IMR-90 (cell line): ENCODE measurements around the gene SLC39A8. TPM values are rescaled to one million over a fixed set of nuclear protein-coding genes. Genes with fewer than 3 reads are reported as not detected.

Experiments used
- ATAC-seq: fragments of 200-7000 bp; cut with Tn5 transposase; 2 replicates; pipeline ENCODE4 v1.9.1; 2020; ENCODE audit warnings: low read depth, mild to moderate bottlenecking, moderate library complexity
- BruUV-seq: library from RNA; stranded (reverse); fragments of 400-500 nt; replicated peaks from 2 replicates; lab custom pipeline; 2021; lab: Mats Ljungman, UMichigan
- CTCF ChIA-PET: fragments of 300-600 bp; formaldehyde crosslinking; extraction: SDS; loops from one replicate; lab custom pipeline; 2021; ENCODE audit warnings: antibody characterized with exemption; lab: Yijun Ruan, JAX
- POLR2A ChIA-PET: fragments of 300-600 bp; sonication (Branson Sonifier 250); formaldehyde crosslinking; loops from one replicate; lab custom pipeline; 2022; ENCODE audit warnings: antibody characterized with exemption; ENCODE audit not compliant: unreplicated experiment; lab: Charles Lee
- DNase-seq: peaks from one replicate; pipeline ENCODE4 v3.0.0; 2013
- H2AFZ ChIP-seq: replicated peaks from 2 replicates; pipeline ENCODE3; 2013; ENCODE audit warnings: low read length, mild to moderate bottlenecking; ENCODE audit not compliant: poor library complexity
- H2AK5ac ChIP-seq: 2 replicates; pipeline ENCODE4 v1.6.1; 2013; ENCODE audit warnings: low read depth, low read length, inconsistent platforms
- H2AK9ac ChIP-seq: replicated peaks from 2 replicates; pipeline ENCODE3; 2013; ENCODE audit warnings: mild to moderate bottlenecking, low read depth, low read length, moderate library complexity; ENCODE audit not compliant: poor library complexity
- H2BK120ac ChIP-seq: 2 replicates; pipeline ENCODE4 v1.6.1; 2013; ENCODE audit warnings: low read depth, low read length, inconsistent platforms
- H2BK15ac ChIP-seq: 3 replicates; pipeline ENCODE4 v1.6.1; 2013; ENCODE audit warnings: low read depth, low read length, inconsistent platforms
- H2BK20ac ChIP-seq: 2 replicates; pipeline ENCODE4 v1.6.1; 2013; ENCODE audit warnings: low read depth, mild to moderate bottlenecking, inconsistent platforms, low read length, moderate library complexity
- H2BK5ac ChIP-seq: 2 replicates; pipeline ENCODE4 v1.6.1; 2013; ENCODE audit warnings: mild to moderate bottlenecking, low read depth, low read length, inconsistent platforms; ENCODE audit not compliant: poor library complexity, severe bottlenecking
- H3K14ac ChIP-seq: replicated peaks from 2 replicates; pipeline ENCODE4 v1.6.1; 2013; ENCODE audit warnings: low read depth, low read length, inconsistent platforms
- H3K18ac ChIP-seq: 2 replicates; pipeline ENCODE4 v1.6.1; 2013; ENCODE audit warnings: low read depth, low read length, control low read depth
- H3K23ac ChIP-seq: 2 replicates; pipeline ENCODE4 v1.6.1; 2013; ENCODE audit warnings: low read depth, low read length, inconsistent platforms
- H3K27ac ChIP-seq: 2 replicates; pipeline ENCODE4 v1.5.1; 2013; ENCODE audit warnings: mild to moderate bottlenecking, control low read depth, low read length; ENCODE audit not compliant: insufficient read depth
- H3K27me3 ChIP-seq: 2 replicates; pipeline ENCODE4 v1.6.1; 2013; ENCODE audit warnings: low read length; ENCODE audit not compliant: control insufficient read depth, insufficient read depth
- H3K36me3 ChIP-seq: 2 replicates; pipeline ENCODE4 v1.6.1; 2013; ENCODE audit warnings: low read length, mixed read lengths; ENCODE audit not compliant: control insufficient read depth, insufficient read depth
- H3K4ac ChIP-seq: 2 replicates; pipeline ENCODE4 v1.6.1; 2013; ENCODE audit warnings: low read depth, low read length, inconsistent platforms
- H3K4me1 ChIP-seq: 2 replicates; pipeline ENCODE4 v1.6.1; 2013; ENCODE audit warnings: low read length, mixed read lengths; ENCODE audit not compliant: control insufficient read depth, insufficient read depth
- H3K4me2 ChIP-seq: 2 replicates; pipeline ENCODE4 v1.6.1; 2013; ENCODE audit warnings: low read depth, mild to moderate bottlenecking, control low read depth, low read length, moderate library complexity
- H3K4me3 ChIP-seq: 2 replicates; pipeline ENCODE4 v1.5.1; 2013; ENCODE audit warnings: low read depth, mild to moderate bottlenecking, control low read depth, low read length, moderate library complexity; ENCODE audit not compliant: insufficient read depth
- H3K56ac ChIP-seq: 2 replicates; pipeline ENCODE4 v1.6.1; 2013; ENCODE audit warnings: low read length, inconsistent platforms; ENCODE audit not compliant: insufficient read depth; ENCODE audit errors: extremely low read depth
- H3K79me1 ChIP-seq, 2 experiments: 2 replicates each; pipeline ENCODE4 v1.6.1; 2013; ENCODE audit warnings: low read length in 2 of 2, inconsistent platforms in 1 of 2, low read depth in 1 of 2
- H3K9ac ChIP-seq: 2 replicates; pipeline ENCODE4 v1.6.1; 2013; ENCODE audit warnings: low read depth, low read length, control low read depth
- H3K9me1 ChIP-seq: 2 replicates; pipeline ENCODE4 v1.6.1; 2013; ENCODE audit warnings: low read length, inconsistent platforms; ENCODE audit not compliant: insufficient read depth
- H3K9me3 ChIP-seq: 2 replicates; pipeline ENCODE4 v1.6.1; 2013; ENCODE audit warnings: low read length; ENCODE audit not compliant: control insufficient read depth, insufficient read depth
- H4K20me1 ChIP-seq: 2 replicates; pipeline ENCODE4 v1.6.1; 2013; ENCODE audit warnings: low read length, inconsistent platforms; ENCODE audit not compliant: insufficient read depth
- H4K5ac ChIP-seq: 2 replicates; pipeline ENCODE4 v1.6.1; 2013; ENCODE audit warnings: mild to moderate bottlenecking, low read depth, low read length, control low read depth
- H4K8ac ChIP-seq, 2 experiments: 2 replicates each; pipeline ENCODE4 v1.6.1; 2013; ENCODE audit warnings: low read depth in 2 of 2, low read length in 2 of 2, control low read depth in 1 of 2, inconsistent platforms in 1 of 2
- H4K91ac ChIP-seq: 2 replicates; pipeline ENCODE4 v1.6.1; 2013; ENCODE audit warnings: low read depth, low read length, inconsistent platforms; ENCODE audit not compliant: insufficient read depth
- BHLHE40 ChIP-seq: fragments of 150-350 bp; IDR thresholded peaks from 2 replicates; pipeline ENCODE4 v1.6.1; 2016; ENCODE audit warnings: mild to moderate bottlenecking, low read depth, low read length
- CEBPB ChIP-seq: IDR thresholded peaks from 2 replicates; pipeline ENCODE4 v1.6.1; 2012; ENCODE audit warnings: low read depth, low read length, improper control_type of control experiment
- CHD1 ChIP-seq: IDR thresholded peaks from 2 replicates; pipeline ENCODE4 v1.6.1; 2012; ENCODE audit warnings: low read depth, low read length, improper control_type of control experiment
- FOS ChIP-seq: fragments of 150-350 bp; IDR thresholded peaks from 2 replicates; pipeline ENCODE4 v1.6.1; 2016; ENCODE audit warnings: low read depth, low read length
- MAFK ChIP-seq: IDR thresholded peaks from 2 replicates; pipeline ENCODE4 v1.6.1; 2012; ENCODE audit warnings: low read depth, low read length, improper control_type of control experiment
- MAZ ChIP-seq: IDR thresholded peaks from 2 replicates; pipeline ENCODE4 v1.6.1; 2012; ENCODE audit warnings: low read depth, mild to moderate bottlenecking, low read length, improper control_type of control experiment, moderate library complexity, borderline replicate concordance
- MXI1 ChIP-seq: IDR thresholded peaks from 2 replicates; pipeline ENCODE4 v1.6.1; 2012; ENCODE audit warnings: low read depth, mild to moderate bottlenecking, low read length, moderate library complexity, borderline replicate concordance
- NFE2L2 ChIP-seq: fragments of 150-350 bp; IDR thresholded peaks from 2 replicates; pipeline ENCODE4 v1.6.1; 2016; ENCODE audit warnings: low read depth, mild to moderate bottlenecking, low read length
- POLR2A ChIP-seq: IDR thresholded peaks from 2 replicates; pipeline ENCODE4 v1.6.1; 2012; ENCODE audit warnings: mild to moderate bottlenecking, low read depth, low read length
- RAD21 ChIP-seq: IDR thresholded peaks from 2 replicates; pipeline ENCODE4 v1.6.1; 2012; ENCODE audit warnings: low read length, improper control_type of control experiment
- RCOR1 ChIP-seq: IDR thresholded peaks from 2 replicates; pipeline ENCODE4 v1.6.1; 2012; ENCODE audit warnings: mild to moderate bottlenecking, low read length, improper control_type of control experiment; ENCODE audit not compliant: insufficient replicate concordance
- RFX5 ChIP-seq: IDR thresholded peaks from 2 replicates; pipeline ENCODE4 v1.8.0; 2012; ENCODE audit warnings: low read depth, mild to moderate bottlenecking, low read length, moderate library complexity
- SMC3 ChIP-seq: fragments of 150-350 bp; IDR thresholded peaks from 2 replicates; pipeline ENCODE4 v1.6.1; 2016; ENCODE audit warnings: low read depth, mild to moderate bottlenecking, antibody characterized with exemption, low read length, moderate library complexity
- WGBS, 2 experiments: methylation state at CpG; one replicate each; pipeline versions ENCODE4 v1.1.5 to v1.1.7; 2013; ENCODE audit warnings: missing lambda C conversion rate in 2 of 2; ENCODE audit not compliant: insufficient read length in 1 of 2; ENCODE audit errors: extremely low coverage in 2 of 2; 5-methylcytosine and 5-hydroxymethylcytosine counted together
- dilution Hi-C: fragments of 300-500 bp; cut with HindIII; formaldehyde crosslinking; loops from one replicate; pipeline ENCODE4 v1.14.3; 2018; ENCODE audit warnings: low sequenced_read_pairs; ENCODE audit not compliant: unreplicated experiment
- in situ Hi-C: fragments of 300-500 bp; cut with MboI; formaldehyde crosslinking; loops from 3 replicates; pipeline ENCODE4 v1.14.3; 2019; ENCODE audit warnings: low sequenced_read_pairs, inconsistent platforms, mixed read lengths
- intact Hi-C: fragments of 100-400 bp; cut with micrococcal nuclease; formaldehyde crosslinking; loops from 2 replicates; pipeline ENCODE4 v1.10.0; 2022
- polyA plus RNA-seq, 3 experiments: library from polyadenylated mRNA; depleted of rRNA; stranded (reverse); fragments of >200 nt; gene quantifications; 2 replicates each; pipeline ENCODE4 v1.2.3, GENCODE V29; 2012; ENCODE audit warnings: low replicate concordance in 1 of 3
- total RNA-seq: library from RNA; depleted of rRNA; stranded (reverse); fragments of >200 nt; gene quantifications from 2 replicates; pipeline ENCODE4 v1.2.3, GENCODE V29; 2012
- TF ChIP-seq, protein P1 (sequence below): fragments of 150-350 bp; IDR thresholded peaks from 2 replicates; pipeline ENCODE4 v1.6.1; 2017; ENCODE audit warnings: mild to moderate bottlenecking, antibody characterized with exemption, low read length, low read depth
- TF ChIP-seq, protein P2 (sequence below): conservative IDR thresholded peaks from 2 replicates; pipeline ENCODE4 v1.5.1; 2012; ENCODE audit warnings: mild to moderate bottlenecking, low read depth, low read length, improper control_type of control experiment
- TF ChIP-seq, protein P3 (sequence below): fragments of 150-350 bp; IDR thresholded peaks from 2 replicates; pipeline ENCODE4 v1.6.1; 2016; ENCODE audit warnings: low read depth, mild to moderate bottlenecking, low read length, moderate library complexity, borderline replicate concordance

SLC39A8 gene
- total and polyA plus RNA-seq, 2 of the 4 experiments (the other 2 are of a cell fraction) = 0.05 to 0.18 TPM

DNA sequence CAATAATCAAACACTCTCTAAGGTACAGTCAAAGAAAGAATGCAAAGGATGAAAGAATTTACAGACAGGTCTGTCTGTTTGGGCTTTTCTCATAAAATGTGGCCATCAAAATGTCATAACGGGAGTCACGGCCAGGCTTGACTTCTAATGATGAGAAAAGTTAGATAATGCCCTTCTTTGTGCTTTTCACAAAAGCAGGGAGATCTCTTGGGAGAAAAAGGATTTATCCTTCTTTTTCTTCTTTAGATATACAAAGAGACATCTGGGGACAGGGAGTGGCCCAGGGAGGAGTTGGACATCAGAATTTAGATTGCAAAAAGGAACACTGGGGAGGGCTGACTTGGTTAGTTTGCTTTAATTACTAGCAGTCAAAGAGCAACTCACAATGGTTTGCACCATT lies 93.1 kb downstream of the SLC39A8 start:
- Histone ChIP-seq H3K27ac (no peak overlapping the region), H2AFZ (no peak overlapping the region), H2BK5ac (no peak overlapping the region), H2AK9ac (no peak overlapping the region), H4K91ac (no peak overlapping the region), H3K14ac (no peak overlapping the region), H3K27me3 (no peaks in the 10 kb centered on the region), H2BK15ac (no peak overlapping the region), H4K8ac (no peak overlapping the region), H3K9me1 (no peaks in the 10 kb centered on the region), H2BK20ac (no peak overlapping the region), H3K9ac (no peak overlapping the region), H3K23ac (no peak overlapping the region), H2BK120ac (no peak overlapping the region), H3K18ac (no peak overlapping the region), H3K4me3 (no peak overlapping the region), H4K20me1 (no peaks in the 10 kb centered on the region), H3K4me2 (no peak overlapping the region), H3K79me1 (no peaks in the 10 kb centered on the region), H3K36me3 (no peaks in the 10 kb centered on the region), H2AK5ac (no peak overlapping the region), H3K4ac (no peak overlapping the region), H4K5ac (no peak overlapping the region), H3K56ac (no peak overlapping the region), H3K4me1 (no peaks in the 10 kb centered on the region), H3K9me3 (no peaks in the 10 kb centered on the region)
- DNase-seq (no peak), ATAC-seq (no peak)
- in situ Hi-C loops (no loop called here), intact Hi-C loops (no loop called here), dilution Hi-C loops (no loop called here)
- no CpG with 5 or more reads among the region's 2 CpGs for WGBS, 2 experiments
- ChIA-PET CTCF (no interaction called here), POLR2A (no interaction called here)
- TF ChIP-seq RFX5 = no peak
- no peak for TF ChIP-seq MXI1
- TF ChIP-seq, protein P1, sequence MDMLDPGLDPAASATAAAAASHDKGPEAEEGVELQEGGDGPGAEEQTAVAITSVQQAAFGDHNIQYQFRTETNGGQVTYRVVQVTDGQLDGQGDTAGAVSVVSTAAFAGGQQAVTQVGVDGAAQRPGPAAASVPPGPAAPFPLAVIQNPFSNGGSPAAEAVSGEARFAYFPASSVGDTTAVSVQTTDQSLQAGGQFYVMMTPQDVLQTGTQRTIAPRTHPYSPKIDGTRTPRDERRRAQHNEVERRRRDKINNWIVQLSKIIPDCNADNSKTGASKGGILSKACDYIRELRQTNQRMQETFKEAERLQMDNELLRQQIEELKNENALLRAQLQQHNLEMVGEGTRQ = no peak
- TF ChIP-seq MAFK = no peak
- no peak for TF ChIP-seq RCOR1
- TF ChIP-seq POLR2A = no peak
- TF ChIP-seq, protein P2, sequence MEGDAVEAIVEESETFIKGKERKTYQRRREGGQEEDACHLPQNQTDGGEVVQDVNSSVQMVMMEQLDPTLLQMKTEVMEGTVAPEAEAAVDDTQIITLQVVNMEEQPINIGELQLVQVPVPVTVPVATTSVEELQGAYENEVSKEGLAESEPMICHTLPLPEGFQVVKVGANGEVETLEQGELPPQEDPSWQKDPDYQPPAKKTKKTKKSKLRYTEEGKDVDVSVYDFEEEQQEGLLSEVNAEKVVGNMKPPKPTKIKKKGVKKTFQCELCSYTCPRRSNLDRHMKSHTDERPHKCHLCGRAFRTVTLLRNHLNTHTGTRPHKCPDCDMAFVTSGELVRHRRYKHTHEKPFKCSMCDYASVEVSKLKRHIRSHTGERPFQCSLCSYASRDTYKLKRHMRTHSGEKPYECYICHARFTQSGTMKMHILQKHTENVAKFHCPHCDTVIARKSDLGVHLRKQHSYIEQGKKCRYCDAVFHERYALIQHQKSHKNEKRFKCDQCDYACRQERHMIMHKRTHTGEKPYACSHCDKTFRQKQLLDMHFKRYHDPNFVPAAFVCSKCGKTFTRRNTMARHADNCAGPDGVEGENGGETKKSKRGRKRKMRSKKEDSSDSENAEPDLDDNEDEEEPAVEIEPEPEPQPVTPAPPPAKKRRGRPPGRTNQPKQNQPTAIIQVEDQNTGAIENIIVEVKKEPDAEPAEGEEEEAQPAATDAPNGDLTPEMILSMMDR = no peak
- TF ChIP-seq RAD21 = no peak
- no peak for TF ChIP-seq SMC3
- TF ChIP-seq, protein P3, sequence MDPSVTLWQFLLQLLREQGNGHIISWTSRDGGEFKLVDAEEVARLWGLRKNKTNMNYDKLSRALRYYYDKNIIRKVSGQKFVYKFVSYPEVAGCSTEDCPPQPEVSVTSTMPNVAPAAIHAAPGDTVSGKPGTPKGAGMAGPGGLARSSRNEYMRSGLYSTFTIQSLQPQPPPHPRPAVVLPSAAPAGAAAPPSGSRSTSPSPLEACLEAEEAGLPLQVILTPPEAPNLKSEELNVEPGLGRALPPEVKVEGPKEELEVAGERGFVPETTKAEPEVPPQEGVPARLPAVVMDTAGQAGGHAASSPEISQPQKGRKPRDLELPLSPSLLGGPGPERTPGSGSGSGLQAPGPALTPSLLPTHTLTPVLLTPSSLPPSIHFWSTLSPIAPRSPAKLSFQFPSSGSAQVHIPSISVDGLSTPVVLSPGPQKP = no peak
- TF ChIP-seq CHD1 = no peak
- no peak for TF ChIP-seq FOS
- no peak for TF ChIP-seq NFE2L2
- no peak for TF ChIP-seq MAZ
- TF ChIP-seq BHLHE40 = no peak
- TF ChIP-seq CEBPB = no peak
- BruUV-seq = no TSS peak
